ENCODE results near the gene NCOA1. TPM values are rescaled to one million over a fixed set of nuclear protein-coding genes. Genes with fewer than 3 reads are reported as not detected.

The NCOA1 gene
- total RNA-seq, 1 experiment from 2014 or later: 27.5 TPM

DNA sequence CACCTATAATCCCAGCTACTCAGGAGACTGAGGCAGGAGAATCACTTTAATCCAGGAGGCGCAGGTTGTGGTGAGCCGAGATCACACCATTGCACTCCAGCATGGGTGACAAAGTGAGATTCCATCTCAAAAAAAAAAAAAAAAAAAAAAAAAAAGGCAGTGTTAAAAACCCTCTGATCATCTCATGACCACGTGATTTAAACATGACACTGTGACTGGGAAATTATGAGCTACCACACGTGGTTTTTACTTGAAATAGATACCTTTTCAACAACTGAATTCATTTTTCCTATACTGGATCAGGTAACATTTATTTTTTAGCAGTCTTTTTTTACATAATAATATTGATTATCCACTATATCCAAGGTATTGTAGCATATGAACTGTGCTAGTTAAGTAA is 199.5 kb downstream of the NCOA1 start:
- POLR2A ChIA-PET (ENCODE audit: low non-redundant PET): no interaction called here

DNA sequence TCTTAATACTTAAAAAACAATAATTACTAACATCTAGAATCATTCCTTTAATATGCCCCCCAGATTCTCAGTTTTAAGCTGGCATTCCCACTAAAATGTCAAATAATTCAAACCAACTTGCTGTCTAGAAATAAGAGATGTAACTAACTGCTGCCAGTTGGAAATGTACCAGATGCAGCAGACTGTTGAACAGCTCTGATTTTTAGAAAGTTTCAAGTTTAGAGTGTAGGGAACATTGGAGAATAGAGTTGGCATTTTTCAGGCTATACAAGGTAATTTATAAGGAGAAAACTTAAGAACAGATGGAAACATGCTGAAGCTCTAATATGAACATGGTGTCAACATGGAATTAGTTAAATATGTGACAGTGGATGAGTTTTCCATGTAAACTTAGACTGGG is 200.8 kb downstream of the NCOA1 start:
- ChIA-PET POLR2A (ENCODE audit: low non-redundant PET) (no interaction called here), CTCF (no interaction called here)
- Histone ChIP-seq H3K27ac (ENCODE audit: low read depth, low read length, poor library complexity, severe bottlenecking) (no peak overlapping the region), H3K36me3 (ENCODE audit: insufficient read depth, low read length, poor library complexity, severe bottlenecking) (no peaks in the 10 kb centered on the region), H3K4me1 (ENCODE audit: insufficient read depth, low read length, poor library complexity, severe bottlenecking) (no peaks in the 10 kb centered on the region), H3K9me3 (ENCODE audit: low read depth, low read length, poor library complexity, severe bottlenecking) (no peaks in the 10 kb centered on the region), H3K27me3 (replicated peaks; ENCODE audit: insufficient read depth, low read depth, low read length, poor library complexity) (no peaks in the 10 kb centered on the region), H3K4me3 (ENCODE audit: low read depth, low read length, poor library complexity, severe bottlenecking) (no peak overlapping the region)
- intact Hi-C loops (cut with micrococcal nuclease; ENCODE audit: unreplicated experiment): no loop called here
- TF ChIP-seq, protein P1, sequence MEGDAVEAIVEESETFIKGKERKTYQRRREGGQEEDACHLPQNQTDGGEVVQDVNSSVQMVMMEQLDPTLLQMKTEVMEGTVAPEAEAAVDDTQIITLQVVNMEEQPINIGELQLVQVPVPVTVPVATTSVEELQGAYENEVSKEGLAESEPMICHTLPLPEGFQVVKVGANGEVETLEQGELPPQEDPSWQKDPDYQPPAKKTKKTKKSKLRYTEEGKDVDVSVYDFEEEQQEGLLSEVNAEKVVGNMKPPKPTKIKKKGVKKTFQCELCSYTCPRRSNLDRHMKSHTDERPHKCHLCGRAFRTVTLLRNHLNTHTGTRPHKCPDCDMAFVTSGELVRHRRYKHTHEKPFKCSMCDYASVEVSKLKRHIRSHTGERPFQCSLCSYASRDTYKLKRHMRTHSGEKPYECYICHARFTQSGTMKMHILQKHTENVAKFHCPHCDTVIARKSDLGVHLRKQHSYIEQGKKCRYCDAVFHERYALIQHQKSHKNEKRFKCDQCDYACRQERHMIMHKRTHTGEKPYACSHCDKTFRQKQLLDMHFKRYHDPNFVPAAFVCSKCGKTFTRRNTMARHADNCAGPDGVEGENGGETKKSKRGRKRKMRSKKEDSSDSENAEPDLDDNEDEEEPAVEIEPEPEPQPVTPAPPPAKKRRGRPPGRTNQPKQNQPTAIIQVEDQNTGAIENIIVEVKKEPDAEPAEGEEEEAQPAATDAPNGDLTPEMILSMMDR (conservative IDR thresholded peaks at IDR 0.05; ENCODE audit: low read depth, low read length): no peak
- no peak for TF ChIP-seq EZH2 (IDR thresholded peaks at IDR 0.05; ENCODE audit: borderline replicate concordance, low read depth, low read length, poor library complexity, severe bottlenecking)
- DNase-seq (ENCODE audit: low spot score): no peak
- no TSS peak for BruUV-seq (replicated peaks)

More for the DNA sequence above, 199.5 kb downstream of the NCOA1 start:
- Histone ChIP-seq H3K27me3 (replicated peaks; ENCODE audit: insufficient read depth, low read depth, low read length, poor library complexity) (no peaks in the 10 kb centered on the region), H3K4me1 (ENCODE audit: insufficient read depth, low read length, poor library complexity, severe bottlenecking) (no peaks in the 10 kb centered on the region), H3K27ac (ENCODE audit: low read depth, low read length, poor library complexity, severe bottlenecking) (no peak overlapping the region), H3K36me3 (ENCODE audit: insufficient read depth, low read length, poor library complexity, severe bottlenecking) (no peaks in the 10 kb centered on the region), H3K4me3 (ENCODE audit: low read depth, low read length, poor library complexity, severe bottlenecking) (no peak overlapping the region), H3K9me3 (ENCODE audit: low read depth, low read length, poor library complexity, severe bottlenecking) (no peaks in the 10 kb centered on the region)
- intact Hi-C loops (cut with micrococcal nuclease; ENCODE audit: unreplicated experiment): no loop called here
- DNase-seq (ENCODE audit: low spot score): no peak
- TF ChIP-seq, protein P1 (conservative IDR thresholded peaks at IDR 0.05; ENCODE audit: low read depth, low read length): no peak
- TF ChIP-seq EZH2 (IDR thresholded peaks at IDR 0.05; ENCODE audit: borderline replicate concordance, low read depth, low read length, poor library complexity, severe bottlenecking): no peak
- CTCF ChIA-PET: no interaction called here
- BruUV-seq (replicated peaks): no TSS peak

DNA sequence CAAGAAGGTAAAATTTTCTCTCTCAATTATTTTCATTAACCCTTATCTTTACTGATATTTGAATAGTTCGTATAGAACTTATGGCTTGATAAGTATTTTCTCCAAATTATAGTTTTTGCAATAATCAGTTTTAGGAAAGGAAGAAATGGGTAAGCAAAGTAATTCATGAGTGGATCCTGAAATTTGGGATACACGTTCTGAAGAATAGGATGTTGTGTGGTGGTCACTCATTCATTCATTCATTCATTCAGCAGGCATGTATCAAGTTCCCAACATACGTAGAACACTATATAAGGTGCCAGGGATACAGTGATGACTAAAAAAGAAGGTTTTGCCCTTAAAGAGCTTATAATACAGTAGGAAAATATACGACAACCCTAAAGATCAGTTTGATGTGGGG is 206.7 kb downstream of the NCOA1 start:
- no TSS peak for BruUV-seq (replicated peaks)
- Histone ChIP-seq H3K27ac (ENCODE audit: low read depth, low read length, poor library complexity, severe bottlenecking) (no peak overlapping the region), H3K36me3 (ENCODE audit: insufficient read depth, low read length, poor library complexity, severe bottlenecking) (no peaks in the 10 kb centered on the region), H3K27me3 (replicated peaks; ENCODE audit: insufficient read depth, low read depth, low read length, poor library complexity) (no peaks in the 10 kb centered on the region), H3K9me3 (ENCODE audit: low read depth, low read length, poor library complexity, severe bottlenecking) (no peaks in the 10 kb centered on the region), H3K4me1 (ENCODE audit: insufficient read depth, low read length, poor library complexity, severe bottlenecking) (no peaks in the 10 kb centered on the region), H3K4me3 (ENCODE audit: low read depth, low read length, poor library complexity, severe bottlenecking) (no peak overlapping the region)
- intact Hi-C loops (cut with micrococcal nuclease; ENCODE audit: unreplicated experiment): no loop called here
- POLR2A ChIA-PET (ENCODE audit: low non-redundant PET): no interaction called here
- TF ChIP-seq, protein P1 (conservative IDR thresholded peaks at IDR 0.05; ENCODE audit: low read depth, low read length): no peak
- no peak for TF ChIP-seq EZH2 (IDR thresholded peaks at IDR 0.05; ENCODE audit: borderline replicate concordance, low read depth, low read length, poor library complexity, severe bottlenecking)
- DNase-seq (ENCODE audit: low spot score): no peak
- CTCF ChIA-PET: no interaction called here

All from A673 (cell line).